HCT116 (cell line): ENCODE results near the gene LHFPL4. TPM values are rescaled to one million over a fixed set of nuclear protein-coding genes. Genes with fewer than 3 reads are reported as not detected.

ENCODE experiments used
- ATAC-seq: fragments of 200-7000 bp; cut with Tn5 transposase; 2 replicates; pipeline ENCODE4 v1.9.1; 2020; ENCODE audit warnings: mild to moderate bottlenecking, moderate library complexity
- BruUV-seq: library from RNA; stranded (reverse); fragments of 400-500 nt; replicated peaks from 2 replicates; lab custom pipeline; 2021; lab: Mats Ljungman, UMichigan
- CTCF ChIA-PET: fragments of 300-600 bp; sonication (Branson Sonifier 250); formaldehyde crosslinking; loops from one replicate; lab custom pipeline; 2021; ENCODE audit warnings: antibody characterized with exemption; lab: Charles Lee
- POLR2A ChIA-PET: fragments of 300-600, 350-600 bp; sonication (Branson Sonifier 250); formaldehyde crosslinking; loops from one replicate; lab custom pipeline; 2021; ENCODE audit warnings: antibody characterized with exemption; lab: Charles Lee
- RAD21 ChIA-PET, 2 experiments: fragments of 300-600 bp; sonication (Branson Sonifier 250); formaldehyde crosslinking; loops; one replicate each; lab custom pipeline; 2023; ENCODE audit warnings: low total read pairs in 2 of 2; ENCODE audit not compliant: uncharacterized antibody in 2 of 2, unreplicated experiment in 2 of 2, low non-redundant PET in 1 of 2; lab: Charles Lee
- DNase-seq: peaks from one replicate; pipeline ENCODE4 v3.0.0-alpha.2; 2010; ENCODE audit warnings: low read depth, low spot score
- H2AFZ ChIP-seq: fragments of 200-600 bp; shearing (Covaris generic), sonication (generic); 2 replicates; pipeline ENCODE4 v1.6.1; 2017; ENCODE audit warnings: low read depth, mixed run types, mixed read lengths, antibody characterized with exemption, low read length; ENCODE audit not compliant: poor library complexity, severe bottlenecking
- H3K27ac ChIP-seq: 2 replicates; pipeline ENCODE4 v1.5.1; 2012; ENCODE audit warnings: low read depth, low read length
- H3K27me3 ChIP-seq: fragments of 200-600 bp; sonication (generic); 2 replicates; pipeline ENCODE4 v1.6.1; 2016; ENCODE audit warnings: mixed run types, low read length, mixed read lengths; ENCODE audit not compliant: insufficient read depth
- H3K36me3 ChIP-seq, 2 experiments: fragments of 200-500 bp in 1 of 2; fragments of 200-600 bp in 1 of 2; sonication (Bioruptor generic) in 1 of 2; sonication (generic) in 1 of 2; 2 replicates each; pipeline versions ENCODE4 v1.5.1 to v1.6.1; 2014 to 2016; ENCODE audit warnings: low read length in 2 of 2, inconsistent platforms in 1 of 2, mixed read lengths in 1 of 2, mixed run types in 1 of 2; ENCODE audit not compliant: insufficient read depth in 2 of 2, control insufficient read depth in 1 of 2
- H3K4me1 ChIP-seq, 2 experiments: fragments of 200-600 bp in 1 of 2; sonication (generic) in 1 of 2; 2 replicates each; pipeline versions ENCODE4 v1.5.1 to v1.6.1; 2012 to 2017; ENCODE audit warnings: low read length in 2 of 2, inconsistent platforms in 1 of 2, mild to moderate bottlenecking in 1 of 2, mixed read lengths in 1 of 2, mixed run types in 1 of 2, moderate library complexity in 1 of 2; ENCODE audit not compliant: insufficient read depth in 2 of 2, control insufficient read depth in 1 of 2
- H3K4me2 ChIP-seq: fragments of 200-600 bp; sonication (generic); 2 replicates; pipeline ENCODE4 v1.6.1; 2017; ENCODE audit warnings: mixed run types, low read length, mixed read lengths
- H3K4me3 ChIP-seq, 2 experiments: fragments of 200-600 bp in 1 of 2; sonication (generic) in 1 of 2; replicated peaks in 1 of 2; 2 replicates each; pipeline ENCODE4 v1.5.1; 2011 to 2016; ENCODE audit warnings: low read length in 2 of 2, control low read depth in 1 of 2, low read depth in 1 of 2, mild to moderate bottlenecking in 1 of 2, mixed read lengths in 1 of 2, mixed run types in 1 of 2
- H3K79me2 ChIP-seq: fragments of 200-600 bp; sonication (generic); 2 replicates; pipeline ENCODE4 v1.6.1; 2017; ENCODE audit warnings: mild to moderate bottlenecking, mixed run types, low read length, moderate library complexity, mixed read lengths; ENCODE audit not compliant: insufficient read depth
- H3K9ac ChIP-seq: fragments of 200-600 bp; sonication (generic); 2 replicates; pipeline ENCODE4 v1.6.1; 2016; ENCODE audit warnings: low read length, mixed read lengths
- H3K9me2 ChIP-seq: fragments of 200-600 bp; sonication (generic), shearing (Covaris generic); 2 replicates; pipeline ENCODE4 v1.6.1; 2017; ENCODE audit warnings: mixed run types, mild to moderate bottlenecking, moderate library complexity; ENCODE audit not compliant: insufficient read depth
- H3K9me3 ChIP-seq, 2 experiments: fragments of 200-500 bp in 1 of 2; fragments of 200-600 bp in 1 of 2; sonication (Bioruptor generic) in 1 of 2; sonication (generic) in 1 of 2; 2 replicates each; pipeline ENCODE4 v1.6.1; 2014 to 2017; ENCODE audit warnings: low read length in 2 of 2, mixed read lengths in 2 of 2, inconsistent platforms in 1 of 2, low read depth in 1 of 2, mild to moderate bottlenecking in 1 of 2, mixed run types in 1 of 2, moderate library complexity in 1 of 2; ENCODE audit not compliant: control insufficient read depth in 1 of 2, insufficient read depth in 1 of 2
- H4K20me1 ChIP-seq: fragments of 200-600 bp; sonication (generic), shearing (Covaris generic); 2 replicates; pipeline ENCODE4 v1.6.1; 2017; ENCODE audit warnings: mixed run types, mild to moderate bottlenecking, moderate library complexity; ENCODE audit not compliant: insufficient read depth
- CBX3 ChIP-seq: IDR thresholded peaks from 2 replicates; pipeline ENCODE4 v1.6.1; 2012; ENCODE audit warnings: low read depth
- CEBPB ChIP-seq: IDR thresholded peaks from 2 replicates; pipeline ENCODE4 v1.6.1; 2012; ENCODE audit warnings: low read depth
- EZH2 ChIP-seq: fragments of 200-600 bp; sonication (generic); IDR thresholded peaks from 2 replicates; pipeline ENCODE4 v1.6.1; 2017; ENCODE audit warnings: antibody characterized with exemption, mixed run types
- JUND ChIP-seq: IDR thresholded peaks from 2 replicates; pipeline ENCODE4 v1.6.1; 2012
- POLR2A ChIP-seq: IDR thresholded peaks from 2 replicates; pipeline ENCODE4 v1.7.0; 2011; ENCODE audit warnings: borderline replicate concordance; ENCODE audit not compliant: insufficient read depth, insufficient read length; ENCODE audit errors: extremely low read depth
- POLR2AphosphoS5 ChIP-seq: IDR thresholded peaks from 2 replicates; pipeline ENCODE4 v1.6.1; 2011; ENCODE audit warnings: mild to moderate bottlenecking, low read depth, low read length, moderate library complexity
- SRF ChIP-seq: IDR thresholded peaks from 2 replicates; pipeline ENCODE4 v1.6.1; 2012; ENCODE audit warnings: low read depth
- TCF7L2 ChIP-seq: IDR thresholded peaks from 2 replicates; pipeline ENCODE4 v1.7.0; 2011; ENCODE audit warnings: borderline replicate concordance, inconsistent platforms; ENCODE audit not compliant: insufficient read depth, insufficient read length; ENCODE audit errors: extremely low read depth
- ZNF274 ChIP-seq: fragments of 200-500 bp; sonication (Bioruptor generic); IDR thresholded peaks from 2 replicates; pipeline ENCODE4 v1.6.1; 2014; ENCODE audit warnings: mild to moderate bottlenecking, low read depth, low read length, inconsistent platforms
- intact Hi-C: fragments of 100-400 bp; cut with micrococcal nuclease; formaldehyde crosslinking; loops from 2 replicates; pipeline ENCODE4 v1.10.0; 2022
- total RNA-seq: library from RNA; stranded (reverse); gene quantifications from one replicate; pipeline ENCODE4 v1.2.1, GENCODE V29; 2021; ENCODE audit not compliant: unreplicated experiment
- TF ChIP-seq, protein P1 (sequence below): IDR thresholded peaks from 2 replicates; pipeline ENCODE4 v1.6.1; 2012
- TF ChIP-seq, protein P2 (sequence below): IDR thresholded peaks from 2 replicates; pipeline ENCODE4 v1.6.1; 2012
- TF ChIP-seq, protein P3 (sequence below): IDR thresholded peaks from 2 replicates; pipeline ENCODE4 v1.6.1; 2012; ENCODE audit warnings: low read depth

Gene LHFPL4
- total RNA-seq, 1 experiment from 2014 or later: not detected

DNA sequence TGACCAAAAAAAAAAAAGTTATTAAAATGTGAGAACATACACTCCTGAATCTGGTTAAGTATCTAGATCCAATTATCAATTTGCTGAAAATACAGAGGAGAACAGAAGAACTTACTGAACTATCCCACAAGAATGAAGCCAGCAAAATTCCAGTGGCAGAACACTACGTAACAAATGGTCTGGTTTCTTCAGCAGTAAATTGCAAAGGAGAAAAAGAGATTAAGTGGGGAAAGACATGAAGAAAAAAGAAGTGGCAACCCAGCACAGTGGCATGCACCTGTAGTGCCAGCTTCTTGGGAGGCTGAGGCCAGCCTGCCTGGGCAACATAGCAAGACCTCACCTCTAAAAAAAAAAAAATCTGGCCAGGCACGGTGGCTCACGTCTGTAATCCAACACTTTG, 62.1 kb downstream of the LHFPL4 start:
- Histone ChIP-seq H3K4me1 (no peaks in the 10 kb centered on the region), H3K9me2 (no peaks in the 10 kb centered on the region), H4K20me1 (no peaks in the 10 kb centered on the region), H3K27ac (no peak overlapping the region), H3K4me3 (no peak overlapping the region), H3K9ac (no peak overlapping the region), H3K36me3 (peaks cover 0 to 3% of the 10 kb centered on the region in 2 experiments; a peak in 1 of 4 replicates), H3K4me2 (no peak overlapping the region), H3K79me2 (no peaks in the 10 kb centered on the region), H3K9me3 (no peaks in the 10 kb centered on the region), H3K27me3 (no peaks in the 10 kb centered on the region), H2AFZ (no peak overlapping the region)
- ChIA-PET CTCF (interaction anchor here (1.3 to 2.1 kb wide), 3 partner anchors 9 to 138 kb away, joined by 3 to 12 read pairs (median 6); no protein-coding TSS in a partner anchor), RAD21 (no interaction called here), POLR2A (no interaction called here)
- ATAC-seq: no peak
- no peak for DNase-seq
- TF ChIP-seq CBX3: no peak
- no peak for TF ChIP-seq CEBPB
- TF ChIP-seq TCF7L2: no peak
- TF ChIP-seq, protein P1, sequence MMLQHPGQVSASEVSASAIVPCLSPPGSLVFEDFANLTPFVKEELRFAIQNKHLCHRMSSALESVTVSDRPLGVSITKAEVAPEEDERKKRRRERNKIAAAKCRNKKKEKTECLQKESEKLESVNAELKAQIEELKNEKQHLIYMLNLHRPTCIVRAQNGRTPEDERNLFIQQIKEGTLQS: no peak
- no peak for TF ChIP-seq POLR2AphosphoS5
- TF ChIP-seq, protein P2, sequence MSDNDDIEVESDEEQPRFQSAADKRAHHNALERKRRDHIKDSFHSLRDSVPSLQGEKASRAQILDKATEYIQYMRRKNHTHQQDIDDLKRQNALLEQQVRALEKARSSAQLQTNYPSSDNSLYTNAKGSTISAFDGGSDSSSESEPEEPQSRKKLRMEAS: no peak
- TF ChIP-seq EZH2: no peak
- no peak for TF ChIP-seq JUND
- TF ChIP-seq SRF: no peak
- no peak for TF ChIP-seq POLR2A
- TF ChIP-seq, protein P3, sequence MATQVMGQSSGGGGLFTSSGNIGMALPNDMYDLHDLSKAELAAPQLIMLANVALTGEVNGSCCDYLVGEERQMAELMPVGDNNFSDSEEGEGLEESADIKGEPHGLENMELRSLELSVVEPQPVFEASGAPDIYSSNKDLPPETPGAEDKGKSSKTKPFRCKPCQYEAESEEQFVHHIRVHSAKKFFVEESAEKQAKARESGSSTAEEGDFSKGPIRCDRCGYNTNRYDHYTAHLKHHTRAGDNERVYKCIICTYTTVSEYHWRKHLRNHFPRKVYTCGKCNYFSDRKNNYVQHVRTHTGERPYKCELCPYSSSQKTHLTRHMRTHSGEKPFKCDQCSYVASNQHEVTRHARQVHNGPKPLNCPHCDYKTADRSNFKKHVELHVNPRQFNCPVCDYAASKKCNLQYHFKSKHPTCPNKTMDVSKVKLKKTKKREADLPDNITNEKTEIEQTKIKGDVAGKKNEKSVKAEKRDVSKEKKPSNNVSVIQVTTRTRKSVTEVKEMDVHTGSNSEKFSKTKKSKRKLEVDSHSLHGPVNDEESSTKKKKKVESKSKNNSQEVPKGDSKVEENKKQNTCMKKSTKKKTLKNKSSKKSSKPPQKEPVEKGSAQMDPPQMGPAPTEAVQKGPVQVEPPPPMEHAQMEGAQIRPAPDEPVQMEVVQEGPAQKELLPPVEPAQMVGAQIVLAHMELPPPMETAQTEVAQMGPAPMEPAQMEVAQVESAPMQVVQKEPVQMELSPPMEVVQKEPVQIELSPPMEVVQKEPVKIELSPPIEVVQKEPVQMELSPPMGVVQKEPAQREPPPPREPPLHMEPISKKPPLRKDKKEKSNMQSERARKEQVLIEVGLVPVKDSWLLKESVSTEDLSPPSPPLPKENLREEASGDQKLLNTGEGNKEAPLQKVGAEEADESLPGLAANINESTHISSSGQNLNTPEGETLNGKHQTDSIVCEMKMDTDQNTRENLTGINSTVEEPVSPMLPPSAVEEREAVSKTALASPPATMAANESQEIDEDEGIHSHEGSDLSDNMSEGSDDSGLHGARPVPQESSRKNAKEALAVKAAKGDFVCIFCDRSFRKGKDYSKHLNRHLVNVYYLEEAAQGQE: no peak
- TF ChIP-seq ZNF274: no peak
- BruUV-seq: no TSS peak
- intact Hi-C loops: no loop called here
